Measurements from ENCODE around the gene TMEM184A.

The TMEM184A gene

GRCh38 chr7:1590476-1590875 lies 34.5 kb upstream of the TMEM184A start:
- DNase-seq (ENCODE audit: low spot score): no peak
- no peak overlapping the region for H3K27ac ChIP-seq
- H3K4me3 ChIP-seq: no peak overlapping the region
- TF ChIP-seq CTCF (IDR thresholded peaks at IDR 0.05): no peak

GRCh38 chr7:1588978-1589377 lies 33.0 kb upstream of the TMEM184A start:
- Histone ChIP-seq H3K4me3 (no peak overlapping the region), H3K27ac (no peak overlapping the region)
- TF ChIP-seq CTCF (IDR thresholded peaks at IDR 0.05): no peak
- DNase-seq (ENCODE audit: low spot score): no peak

- TF ChIP-seq CTCF (IDR thresholded peaks at IDR 0.05): no peak
- no peak for DNase-seq (ENCODE audit: low spot score)
- H3K4me3 ChIP-seq: no peak overlapping the region
- no peak overlapping the region for H3K27ac ChIP-seq
Observed at GRCh38 chr7:1587738-1588137, 31.7 kb upstream of the TMEM184A start.

- TF ChIP-seq CTCF (IDR thresholded peaks at IDR 0.05): no peak
- no peak for DNase-seq (ENCODE audit: low spot score)
- Histone ChIP-seq H3K27ac (no peak overlapping the region), H3K4me3 (no peak overlapping the region)
Observed at GRCh38 chr7:1586827-1587705, 31.1 kb upstream of the TMEM184A start.

- H3K27ac ChIP-seq: no peak overlapping the region
- DNase-seq (ENCODE audit: low spot score): no peak
- TF ChIP-seq CTCF (IDR thresholded peaks at IDR 0.05): no peak
- H3K4me3 ChIP-seq: no peak overlapping the region
Observed at GRCh38 chr7:1586126-1586826, 30.3 kb upstream of the TMEM184A start.

GRCh38 chr7:1585142-1585981 lies 29.4 kb upstream of the TMEM184A start:
- no peak for TF ChIP-seq CTCF (IDR thresholded peaks at IDR 0.05)
- Histone ChIP-seq H3K4me3 (no peak overlapping the region), H3K27ac (no peak overlapping the region)
- DNase-seq (ENCODE audit: low spot score): no peak
